Measurements from ENCODE around the gene ZCCHC7. TPM values are rescaled to one million over a fixed set of nuclear protein-coding genes. Genes with fewer than 3 reads are reported as not detected.
"Not testable (repeated sequence)": the region's sequence is repeated elsewhere in the genome, so short reads cannot be mapped to it uniquely, and the experiment has no call there.

ZCCHC7 gene
- total RNA-seq, 1 donor from 2014 or later: 11.3 TPM

- DNase-seq (ENCODE audit: low spot score); intact Hi-C loops (cut with DNase I): not testable (repeated sequence)
Measured at GRCh38 chr9:37114442-37114841, 5.9 kb upstream of the ZCCHC7 start.

- DNase-seq (ENCODE audit: low spot score): no peak
- intact Hi-C loops (cut with DNase I): no loop called here
Measured at GRCh38 chr9:37117956-37118355, 2.4 kb upstream of the ZCCHC7 start.

- no peak for DNase-seq (ENCODE audit: low spot score)
- intact Hi-C loops (cut with DNase I): no loop called here
Measured at GRCh38 chr9:37119360-37119759, 1.0 kb upstream of the ZCCHC7 start.

GRCh38 chr9:37120843-37121335 lies 515 bp downstream of the ZCCHC7 start:
- not testable (repeated sequence) for DNase-seq (ENCODE audit: low spot score)
- intact Hi-C loops (cut with DNase I): loop anchor here (2.0 kb wide), 1 partner anchor 42 kb away; no protein-coding TSS in a partner anchor

GRCh38 chr9:37121881-37122280 lies 1.5 kb downstream of the ZCCHC7 start:
- intact Hi-C loops (cut with DNase I): loop anchor here (2.0 kb wide), 1 partner anchor 43 kb away; no protein-coding TSS in a partner anchor

GRCh38 chr9:37126214-37126788 lies 5.9 kb downstream of the ZCCHC7 start:
- intact Hi-C loops (cut with DNase I): no loop called here
- no peak for DNase-seq (ENCODE audit: low spot score)

More at GRCh38 chr9:37121881-37122280, 1.5 kb downstream of the ZCCHC7 start:
- DNase-seq (ENCODE audit: low spot score): no peak

GRCh38 chr9:37127018-37127417 lies 6.6 kb downstream of the ZCCHC7 start:
- intact Hi-C loops (cut with DNase I): no loop called here
- DNase-seq (ENCODE audit: low spot score): no peak

- intact Hi-C loops (cut with DNase I): no loop called here
- no peak for DNase-seq (ENCODE audit: low spot score)
Measured at GRCh38 chr9:37128051-37128450, 7.7 kb downstream of the ZCCHC7 start.

- DNase-seq (ENCODE audit: low spot score): no peak
- intact Hi-C loops (cut with DNase I): no loop called here
Measured at GRCh38 chr9:37134166-37134565, 13.8 kb downstream of the ZCCHC7 start.

GRCh38 chr9:37141015-37141414 lies 20.6 kb downstream of the ZCCHC7 start:
- intact Hi-C loops (cut with DNase I): no loop called here
- no peak for DNase-seq (ENCODE audit: low spot score)

GRCh38 chr9:37144762-37145161 lies 24.4 kb downstream of the ZCCHC7 start:
- intact Hi-C loops (cut with DNase I): no loop called here
- DNase-seq (ENCODE audit: low spot score): no peak

- intact Hi-C loops (cut with DNase I): no loop called here
- no peak for DNase-seq (ENCODE audit: low spot score)
Measured at GRCh38 chr9:37146410-37146809, 26.0 kb downstream of the ZCCHC7 start.

- intact Hi-C loops (cut with DNase I): no loop called here
- DNase-seq (ENCODE audit: low spot score): no peak
Measured at GRCh38 chr9:37148181-37148580, 27.8 kb downstream of the ZCCHC7 start.

- DNase-seq (ENCODE audit: low spot score): no peak
- intact Hi-C loops (cut with DNase I): no loop called here
Measured at GRCh38 chr9:37149666-37150308, 29.4 kb downstream of the ZCCHC7 start.

GRCh38 chr9:37150415-37150814 lies 30.0 kb downstream of the ZCCHC7 start:
- no peak for DNase-seq (ENCODE audit: low spot score)
- intact Hi-C loops (cut with DNase I): no loop called here

- no peak for DNase-seq (ENCODE audit: low spot score)
- intact Hi-C loops (cut with DNase I): no loop called here
Measured at GRCh38 chr9:37151812-37152211, 31.4 kb downstream of the ZCCHC7 start.

- intact Hi-C loops (cut with DNase I): no loop called here
- no peak for DNase-seq (ENCODE audit: low spot score)
Measured at GRCh38 chr9:37152365-37152764, 32.0 kb downstream of the ZCCHC7 start.

GRCh38 chr9:37155601-37156000 lies 35.2 kb downstream of the ZCCHC7 start:
- no peak for DNase-seq (ENCODE audit: low spot score)
- intact Hi-C loops (cut with DNase I): no loop called here

GRCh38 chr9:37156205-37156604 lies 35.8 kb downstream of the ZCCHC7 start:
- intact Hi-C loops (cut with DNase I): no loop called here
- no peak for DNase-seq (ENCODE audit: low spot score)

GRCh38 chr9:37156781-37157356 lies 36.5 kb downstream of the ZCCHC7 start:
- no peak for DNase-seq (ENCODE audit: low spot score)
- intact Hi-C loops (cut with DNase I): no loop called here

All from cardiac septum (tissue), 1 donor.